Frontal cortex (tissue), 1 donor: ENCODE results near the gene SWI5. TPM values are rescaled to one million over a fixed set of nuclear protein-coding genes. Genes with fewer than 3 reads are reported as not detected.

Experiments
- small RNA-seq: library from RNA; depleted of rRNA; stranded (forward); fragments of <200 nt; gene quantifications from one replicate; pipeline ENCODE3, GENCODE V24; 2014
- total RNA-seq: library from RNA; depleted of rRNA; stranded (reverse); fragments of >200 nt; gene quantifications from one replicate; pipeline ENCODE4 v1.2.3, GENCODE V29; 2014

The SWI5 gene
- total RNA-seq, 1 donor from 2014 or later, result 3.7 TPM

Small RNA genes within 50 kb of the gene (small RNA-seq; reads per million reads assigned to genes)
- gene MIR199B, result 43.3 reads per million, percentile 97 among the genes with 10 or more reads in this experiment
- not detected for gene MIR3154

Other genes starting within 250 kb of the SWI5 start
- gene NAIF1, start 209.0 kb upstream of the SWI5 start, total RNA-seq, result 9.0 TPM
- gene SLC25A25, start 208.0 kb upstream of the SWI5 start, total RNA-seq, result 29.8 TPM
- gene PTGES2, start 148.5 kb upstream of the SWI5 start, total RNA-seq, result 58.3 TPM
- gene LCN2, start 126.8 kb upstream of the SWI5 start, total RNA-seq, result not detected
- 55.4 TPM for gene BBLN, start 116.0 kb upstream of the SWI5 start, total RNA-seq
- gene CIZ1, start 84.7 kb upstream of the SWI5 start, total RNA-seq, result 15.9 TPM
- gene DNM1, start 72.9 kb upstream of the SWI5 start, total RNA-seq, result 73.8 TPM
- gene GOLGA2, start 269 bp upstream of the SWI5 start, total RNA-seq, result 40.4 TPM
- gene TRUB2, start 46.2 kb downstream of the SWI5 start, total RNA-seq, result 19.6 TPM
- gene COQ4, start 46.6 kb downstream of the SWI5 start, total RNA-seq, result 16.3 TPM
- gene SLC27A4, start 64.3 kb downstream of the SWI5 start, total RNA-seq, result 22.4 TPM
- gene URM1, start 95.1 kb downstream of the SWI5 start, total RNA-seq, result 17.9 TPM
- gene CERCAM, start 144.6 kb downstream of the SWI5 start, total RNA-seq, result 10.2 TPM
- 17.1 TPM for gene ODF2, start 179.7 kb downstream of the SWI5 start, total RNA-seq
- gene GLE1, start 228.4 kb downstream of the SWI5 start, total RNA-seq, result 21.6 TPM